HG02884 (cell line): Measurements from ENCODE around the gene STXBP3.

Experiments used
- ATAC-seq: cut with Tn5 transposase; IDR thresholded peaks from one replicate; pipeline ENCODE4 v1.9.1; 2021; ENCODE audit warnings: mild to moderate bottlenecking, moderate library complexity; ENCODE audit not compliant: unreplicated experiment

Gene STXBP3

DNA sequence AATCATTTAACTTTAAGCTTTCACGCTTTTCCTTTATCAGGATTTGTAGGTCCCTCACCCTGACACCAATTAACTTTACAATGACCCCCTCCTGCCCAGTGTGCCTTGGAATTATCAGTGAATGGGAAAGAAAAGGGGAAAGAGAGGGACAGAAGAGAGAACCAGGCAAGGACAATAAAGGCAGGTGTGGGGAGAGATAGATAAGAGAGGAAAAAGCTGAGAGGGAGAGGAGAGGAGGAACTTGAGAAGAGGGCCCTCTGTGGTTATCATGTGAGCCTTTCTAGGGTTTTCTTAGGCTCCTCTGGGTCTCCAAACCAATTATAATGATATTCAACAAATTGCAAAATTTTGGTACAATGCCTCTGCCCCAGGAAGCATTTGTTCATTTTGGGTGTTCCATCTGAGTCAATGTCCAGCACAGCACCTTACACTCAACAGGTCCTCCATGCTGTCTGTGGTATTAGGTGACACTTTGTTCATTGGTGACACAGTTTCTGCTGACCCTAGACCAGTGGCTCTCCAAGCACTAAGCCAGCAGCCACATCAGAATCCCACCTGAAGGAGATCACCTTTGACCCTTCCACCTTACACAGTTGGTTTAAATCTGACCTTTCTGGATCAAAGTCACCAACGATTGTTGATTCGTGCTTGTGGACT, 96.2 kb downstream of the STXBP3 start:
- ATAC-seq = no peak

DNA sequence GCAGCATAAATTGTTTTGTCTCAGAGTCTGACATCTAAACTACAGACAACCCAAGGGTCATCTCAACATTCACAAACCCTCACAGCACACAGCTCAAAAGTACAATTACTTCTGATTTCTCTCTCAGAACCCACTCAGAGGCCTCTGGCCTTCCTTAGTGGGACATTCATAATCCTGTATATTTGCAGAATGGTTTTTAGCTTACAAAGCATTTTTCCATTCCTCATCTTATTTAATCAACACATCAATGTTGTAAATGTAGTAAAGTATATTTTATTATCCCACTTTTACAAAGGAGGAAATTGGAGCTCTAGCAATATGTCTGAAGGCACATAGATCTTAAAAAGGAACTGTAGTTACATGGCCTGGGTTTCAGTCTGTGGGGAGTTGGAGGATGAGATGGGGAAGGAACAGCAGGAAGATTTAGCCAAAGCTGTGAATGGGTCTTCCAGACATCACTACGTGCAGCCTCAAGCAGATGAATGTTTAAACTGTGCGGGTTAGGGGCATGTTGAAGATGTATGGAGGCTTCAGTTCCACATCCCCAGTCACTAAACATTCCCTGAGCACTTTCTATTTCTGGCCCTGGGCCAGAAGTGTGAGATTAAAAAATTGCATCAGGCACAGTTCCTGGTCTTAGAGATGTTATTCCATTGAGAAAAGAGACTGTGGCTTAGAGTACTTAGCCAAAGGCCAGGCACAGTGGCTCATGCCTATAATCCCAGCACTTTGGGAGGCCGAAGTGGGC, 97.1 kb downstream of the STXBP3 start:
- no peak for ATAC-seq

DNA sequence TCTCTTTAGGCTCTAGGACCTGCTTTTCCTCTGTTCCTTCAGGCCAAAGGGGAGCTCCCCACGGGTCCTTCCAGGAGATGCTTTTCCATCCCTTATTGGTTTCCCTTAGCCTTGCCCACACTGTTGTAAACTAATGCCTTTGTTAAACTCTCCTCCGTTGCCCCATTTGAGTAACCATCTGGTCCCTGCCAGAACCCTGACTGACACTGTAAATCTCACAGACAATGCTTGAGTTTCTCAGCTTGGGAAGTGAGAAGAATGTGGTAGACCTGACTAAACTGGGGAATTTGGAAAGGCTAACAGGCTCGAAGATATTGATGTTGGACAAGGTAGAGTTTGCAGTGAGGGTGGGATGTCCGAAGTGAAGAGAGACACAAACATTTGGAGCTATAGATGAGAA, 99.0 kb downstream of the STXBP3 start:
- no peak for ATAC-seq

DNA sequence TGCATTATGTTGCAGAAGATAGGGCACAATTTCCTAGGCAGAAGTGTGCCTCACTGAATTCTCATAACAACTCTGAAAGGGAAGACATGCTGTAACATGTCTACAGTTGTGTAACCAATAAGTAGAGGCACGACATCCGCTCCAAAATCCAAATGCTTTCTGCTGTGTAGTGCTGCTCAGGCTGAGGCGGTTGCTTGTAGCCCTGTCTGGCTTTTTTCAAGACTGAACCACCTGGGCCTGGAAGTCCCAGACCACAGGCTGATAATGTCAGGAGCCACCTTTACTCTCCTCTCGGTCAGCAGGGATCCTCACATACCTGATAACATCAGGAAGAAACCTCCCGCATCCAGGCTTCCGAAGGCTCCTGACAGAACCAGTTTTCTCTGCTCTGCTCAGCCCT, 99.5 kb downstream of the STXBP3 start:
- ATAC-seq = no peak

DNA sequence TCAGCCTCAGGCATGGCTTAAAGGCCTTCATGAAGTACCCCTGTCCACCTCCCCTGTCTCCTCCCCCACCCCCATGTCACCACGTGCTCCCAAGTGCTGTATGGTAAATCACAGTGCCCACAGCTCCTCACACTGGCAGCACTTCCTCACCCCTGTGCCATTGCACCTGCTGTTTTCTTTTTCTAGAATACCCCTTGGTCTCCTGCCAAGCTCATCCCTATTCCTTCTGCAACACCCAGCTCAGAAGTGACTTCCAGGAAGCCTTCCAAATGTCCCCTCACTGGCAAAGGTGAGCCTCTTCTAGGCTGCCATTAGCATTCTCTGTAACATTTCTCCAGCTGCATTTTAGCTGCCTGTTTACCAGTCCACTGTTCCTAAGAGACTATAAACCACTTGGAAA, 101.0 kb downstream of the STXBP3 start:
- ATAC-seq = no peak

DNA sequence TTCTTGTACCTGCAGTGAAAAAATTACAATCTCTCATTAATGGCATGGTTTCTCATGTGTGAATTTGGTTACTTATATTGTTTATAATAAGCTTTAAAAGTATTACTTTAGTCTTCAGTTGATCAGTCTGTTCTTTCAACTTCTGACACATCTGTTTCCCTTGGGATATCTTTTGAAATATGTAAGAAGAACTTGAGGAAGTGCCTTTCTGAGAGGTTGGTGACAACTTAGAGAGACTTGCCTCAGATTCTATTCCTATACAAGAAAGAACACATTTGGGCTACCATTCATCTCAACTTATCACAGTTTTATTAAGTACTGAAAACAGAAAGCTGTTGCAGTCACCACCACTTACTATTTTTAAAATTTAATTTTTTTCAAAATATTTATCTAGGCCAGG, 102.3 kb downstream of the STXBP3 start:
- ATAC-seq = no peak

DNA sequence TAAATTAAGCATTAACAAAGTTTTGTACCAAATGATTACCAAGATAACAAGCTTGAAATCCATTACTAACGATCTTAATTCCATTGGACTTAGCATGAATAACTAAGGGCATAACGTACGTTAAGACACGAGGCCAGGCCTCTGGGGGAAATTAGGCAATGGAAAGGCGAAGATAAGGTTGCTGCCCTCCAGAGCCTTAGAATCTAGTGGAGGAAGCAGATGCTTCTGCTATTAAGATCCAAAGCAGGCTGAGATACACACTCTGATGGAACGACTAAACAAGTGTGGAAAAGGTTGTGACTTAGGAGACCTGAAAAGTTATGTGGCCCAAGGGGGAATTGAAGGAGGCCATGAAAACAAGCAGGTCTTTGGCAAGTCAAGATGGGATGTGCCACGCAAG, 104.5 kb downstream of the STXBP3 start:
- ATAC-seq = no peak

DNA sequence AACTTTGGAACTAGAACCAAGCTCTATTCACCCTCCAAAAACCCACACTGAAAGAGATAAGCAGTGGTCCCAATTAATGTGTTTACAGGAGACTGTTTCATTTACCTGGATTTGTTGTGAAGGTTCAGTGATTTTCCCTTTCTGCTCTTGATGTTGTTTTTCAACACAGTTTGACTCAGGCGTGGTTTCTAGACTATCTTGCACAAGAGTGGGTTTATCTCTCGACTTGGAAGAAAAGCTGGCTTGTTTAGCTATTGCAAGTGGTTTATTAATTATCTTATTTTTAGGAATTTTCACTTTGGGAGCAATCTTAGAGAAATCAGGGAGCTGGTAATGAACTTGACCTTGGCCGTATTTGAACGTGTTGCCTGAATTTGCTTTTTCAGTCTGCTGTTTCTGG, 105.1 kb downstream of the STXBP3 start:
- no peak for ATAC-seq

DNA sequence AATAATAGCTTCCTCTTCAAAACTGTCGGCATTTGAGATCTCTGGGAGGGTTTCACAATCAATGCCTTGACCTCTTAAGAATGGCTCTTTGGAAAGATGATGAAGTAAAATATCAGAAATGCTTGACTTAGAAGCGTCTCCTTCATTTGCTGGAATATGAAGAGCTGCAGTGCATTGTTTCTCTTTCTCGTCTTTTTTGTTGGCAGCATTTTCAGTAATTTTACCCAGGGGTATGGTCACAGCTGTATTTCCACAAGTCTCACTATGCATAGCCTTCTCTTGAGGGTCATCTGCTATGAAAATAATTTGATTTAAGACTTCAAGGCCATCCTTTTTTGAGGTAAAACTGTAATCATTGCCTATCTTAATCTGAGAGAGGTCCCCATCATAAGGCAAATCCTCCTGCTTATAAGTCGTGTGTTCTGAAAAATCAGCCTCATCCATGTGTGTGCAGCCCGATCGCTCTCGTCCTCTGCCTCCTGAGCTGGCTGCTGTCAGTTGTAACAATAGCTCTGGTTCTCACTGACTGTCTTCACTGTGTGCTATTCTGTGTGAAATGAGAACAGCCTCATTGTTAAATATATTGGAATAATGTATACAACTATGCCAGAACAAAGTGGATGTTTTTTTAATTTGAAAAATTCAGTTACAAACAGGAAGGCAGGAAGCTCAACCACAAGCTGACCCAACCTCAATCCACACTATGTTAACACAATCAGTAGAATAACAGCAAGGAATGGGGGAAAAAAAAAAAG, 105.9 kb downstream of the STXBP3 start:
- no peak for ATAC-seq

DNA sequence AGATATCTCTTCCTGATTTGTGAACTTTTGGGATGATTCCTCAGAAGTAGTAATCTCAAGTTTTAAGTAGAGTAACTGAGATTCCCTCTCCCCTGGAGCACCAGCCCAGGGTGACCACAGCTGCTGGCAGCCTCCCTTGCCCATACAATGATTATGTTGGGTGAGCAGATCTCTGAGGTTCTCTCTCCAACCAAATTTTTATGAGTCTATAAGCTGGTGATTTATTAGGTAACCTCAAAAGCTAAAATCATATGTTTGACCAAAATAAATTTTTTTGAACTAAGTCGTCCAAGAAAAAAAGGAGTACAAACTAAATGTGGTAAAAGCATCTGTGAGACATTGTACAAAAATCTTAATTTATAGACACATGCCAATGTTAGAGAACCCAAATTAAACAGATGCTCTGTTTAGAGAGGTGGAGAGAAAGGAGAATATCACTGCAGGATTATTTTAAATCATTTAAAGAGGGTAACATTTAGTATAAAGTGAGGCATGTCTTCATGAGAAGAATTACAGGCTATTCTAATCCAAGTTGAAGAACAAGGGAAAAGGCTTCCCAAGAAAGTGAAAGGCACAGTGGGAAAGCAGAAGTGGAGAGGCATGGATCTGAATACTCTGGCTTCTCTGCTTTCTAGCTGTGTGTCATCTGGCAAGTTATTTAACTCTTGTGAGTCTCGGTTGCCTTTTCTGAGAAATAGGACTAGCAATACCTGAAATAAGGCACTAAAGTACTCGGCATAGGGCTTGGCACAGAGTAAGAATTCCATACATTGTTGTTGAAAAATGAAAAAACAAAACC, 107.9 kb downstream of the STXBP3 start:
- no peak for ATAC-seq

DNA sequence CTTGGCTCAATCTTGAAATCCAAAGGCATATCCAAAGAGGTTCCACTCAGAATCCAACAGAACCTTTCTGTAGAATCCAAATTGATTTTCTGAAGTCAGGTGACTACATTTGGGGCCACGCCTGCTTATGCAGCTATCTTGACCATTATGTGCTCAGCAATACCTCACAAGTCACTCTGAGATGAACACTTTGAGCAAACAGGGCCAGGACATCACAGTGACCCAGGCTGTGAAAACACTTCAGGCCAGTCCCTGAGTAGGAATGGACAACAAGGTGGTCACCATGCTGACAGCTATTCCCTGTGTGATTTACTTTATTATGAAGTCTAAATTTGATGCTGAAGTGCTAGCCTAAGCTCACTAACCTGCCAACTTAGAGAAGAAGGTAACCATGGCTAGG, 110.5 kb downstream of the STXBP3 start, which contains the start of gene AKNAD1:
TSS of gene AKNAD1 (minus strand) at position 101 of the 400 bp plus-strand sequence. CDS start 4,430 bp downstream, outside the sequence.
- ATAC-seq = no peak

DNA sequence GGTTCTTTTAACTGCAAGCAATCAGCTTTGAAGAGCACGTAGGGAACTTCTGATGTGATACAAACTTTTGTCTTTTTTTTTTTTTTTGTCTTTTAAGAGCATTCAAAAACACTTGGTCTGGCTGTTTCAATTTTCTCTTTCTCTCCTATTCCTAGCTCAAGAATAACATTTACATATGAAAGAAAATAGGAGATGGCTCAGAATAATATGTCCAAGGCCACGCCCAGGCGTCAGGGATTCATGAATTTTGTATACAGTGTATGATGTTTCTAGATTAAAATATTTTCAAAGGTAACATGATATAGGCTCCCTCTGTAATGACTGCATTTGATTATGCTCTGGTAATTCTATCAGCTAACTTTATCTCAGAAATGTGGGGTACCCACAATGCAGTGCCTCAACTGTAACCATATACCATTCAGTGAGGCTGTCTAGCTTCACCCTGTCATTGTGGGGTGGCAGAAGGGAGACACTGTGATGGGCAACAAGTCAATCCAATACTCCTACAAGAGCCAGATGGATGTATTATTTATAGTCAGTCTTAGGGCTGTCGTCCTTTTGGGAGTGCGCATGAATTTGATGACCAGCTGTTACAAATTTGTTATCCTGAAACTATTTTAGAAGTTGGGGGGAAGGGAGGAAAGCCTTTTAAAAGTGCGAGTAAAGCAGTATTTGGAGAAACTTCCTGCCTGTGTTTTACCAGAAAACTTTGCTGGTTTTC, 111.9 kb downstream of the STXBP3 start:
- no peak for ATAC-seq
